ENCODE data around the gene DSCAM.

DNA sequence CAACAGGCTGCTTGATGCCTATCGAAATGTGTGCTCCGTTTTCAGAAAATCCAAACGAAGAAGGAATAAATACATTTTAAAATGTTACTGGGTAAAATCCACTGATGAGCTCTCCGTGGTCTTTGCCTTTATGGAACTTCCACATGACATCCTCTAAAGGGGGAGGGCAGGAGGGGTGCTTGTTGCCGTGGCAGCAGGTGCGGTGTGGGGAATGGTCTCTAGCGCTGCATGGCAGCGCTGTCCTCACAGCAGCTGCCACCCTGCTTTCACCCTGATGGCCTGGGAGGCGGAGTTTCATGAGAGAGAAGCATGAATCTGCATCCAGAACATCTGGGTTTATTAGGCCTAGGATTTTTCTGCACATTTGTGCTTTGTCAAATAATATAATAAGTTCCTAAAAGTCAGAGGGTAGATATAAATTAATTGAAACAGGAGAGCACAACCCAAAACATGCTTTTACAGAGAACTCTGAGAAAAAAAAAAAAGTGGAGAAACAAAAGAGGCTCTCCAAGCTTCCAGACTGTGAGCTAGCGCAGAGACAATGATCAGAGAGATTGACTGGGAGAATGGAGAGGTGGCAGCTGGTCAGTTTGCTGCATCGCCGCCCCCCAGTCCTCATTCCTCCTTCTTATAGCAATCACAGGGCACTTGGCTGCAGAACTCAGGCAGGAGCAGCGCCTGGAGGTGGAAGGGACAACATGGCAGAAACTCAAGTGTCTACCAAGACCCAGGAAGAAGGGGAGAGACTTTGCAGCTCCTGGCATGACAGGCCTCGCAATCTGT lies 228.6 kb downstream of the DSCAM start:
- TF ChIP-seq, protein P1, sequence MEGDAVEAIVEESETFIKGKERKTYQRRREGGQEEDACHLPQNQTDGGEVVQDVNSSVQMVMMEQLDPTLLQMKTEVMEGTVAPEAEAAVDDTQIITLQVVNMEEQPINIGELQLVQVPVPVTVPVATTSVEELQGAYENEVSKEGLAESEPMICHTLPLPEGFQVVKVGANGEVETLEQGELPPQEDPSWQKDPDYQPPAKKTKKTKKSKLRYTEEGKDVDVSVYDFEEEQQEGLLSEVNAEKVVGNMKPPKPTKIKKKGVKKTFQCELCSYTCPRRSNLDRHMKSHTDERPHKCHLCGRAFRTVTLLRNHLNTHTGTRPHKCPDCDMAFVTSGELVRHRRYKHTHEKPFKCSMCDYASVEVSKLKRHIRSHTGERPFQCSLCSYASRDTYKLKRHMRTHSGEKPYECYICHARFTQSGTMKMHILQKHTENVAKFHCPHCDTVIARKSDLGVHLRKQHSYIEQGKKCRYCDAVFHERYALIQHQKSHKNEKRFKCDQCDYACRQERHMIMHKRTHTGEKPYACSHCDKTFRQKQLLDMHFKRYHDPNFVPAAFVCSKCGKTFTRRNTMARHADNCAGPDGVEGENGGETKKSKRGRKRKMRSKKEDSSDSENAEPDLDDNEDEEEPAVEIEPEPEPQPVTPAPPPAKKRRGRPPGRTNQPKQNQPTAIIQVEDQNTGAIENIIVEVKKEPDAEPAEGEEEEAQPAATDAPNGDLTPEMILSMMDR (IDR thresholded peaks at IDR 0.05): no peak
- no peak for TF ChIP-seq POLR2A (IDR thresholded peaks at IDR 0.05)

Measured in Peyer's patch (tissue), 4 donors.